ENCODE results near the gene CDCA5.
A peak's percentile ranks its signal among the peaks of the same experiment; 100 is the strongest.

The CDCA5 gene

GRCh38 chr11:65083834-65084597 is at the start of gene CDCA5, which contains the start of gene ZFPL1:
Gene CDCA5 (minus strand): TSS chr11:65084040. CDS start chr11:65083978, 62 bp downstream.
Gene ZFPL1 (plus strand): TSS chr11:65084222. CDS start chr11:65084699, 477 bp downstream.
- peak; percentile 96 for DNase-seq (ENCODE audit: low read depth)

- peak; percentile 37 for DNase-seq (ENCODE audit: low read depth)
Measured at GRCh38 chr11:65132988-65133700, 49.3 kb upstream of the CDCA5 start.

GRCh38 chr11:65132238-65132987 is 48.6 kb upstream of the CDCA5 start:
- no peak for DNase-seq (ENCODE audit: low read depth)

DNA sequence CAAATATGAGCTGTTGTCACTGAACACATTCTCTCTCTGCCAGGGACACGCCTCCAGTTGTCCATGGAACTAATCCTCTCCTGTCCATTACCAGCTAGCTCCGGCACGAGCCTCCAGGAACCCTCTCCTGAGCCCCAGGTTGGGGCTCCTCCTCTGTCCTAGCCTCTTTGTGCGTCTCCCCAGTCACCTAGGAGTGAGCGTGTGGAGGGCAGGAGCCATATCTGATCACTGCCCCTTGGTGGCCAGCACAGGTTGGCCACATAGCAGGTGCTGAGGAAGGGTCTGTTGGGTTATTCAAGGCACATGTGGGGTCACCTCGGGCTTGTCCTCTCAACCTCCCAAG is 48.0 kb upstream of the CDCA5 start:
- DNase-seq (ENCODE audit: low read depth), result no peak

DNA sequence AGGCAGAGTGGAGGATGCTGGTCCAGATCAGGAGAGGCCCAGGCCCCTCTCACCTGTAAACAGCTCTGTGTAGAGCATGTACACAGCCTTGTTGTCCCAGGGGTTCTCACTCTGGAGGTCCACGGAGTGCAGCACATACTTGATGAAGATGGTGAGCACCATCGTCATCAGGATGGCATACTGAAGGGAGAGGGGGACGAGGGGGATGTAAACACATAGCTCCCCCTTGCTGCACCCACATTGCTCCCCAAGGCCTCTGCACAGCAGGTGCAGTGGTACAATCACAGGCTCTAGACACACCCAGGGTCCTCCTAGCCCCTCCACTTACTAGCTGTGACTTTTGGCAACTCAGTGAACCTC is 47.6 kb upstream of the CDCA5 start:
- DNase-seq (ENCODE audit: low read depth), result no peak

GRCh38 chr11:65130631-65131416 is 47.0 kb upstream of the CDCA5 start:
- DNase-seq (ENCODE audit: low read depth), result no peak

DNA sequence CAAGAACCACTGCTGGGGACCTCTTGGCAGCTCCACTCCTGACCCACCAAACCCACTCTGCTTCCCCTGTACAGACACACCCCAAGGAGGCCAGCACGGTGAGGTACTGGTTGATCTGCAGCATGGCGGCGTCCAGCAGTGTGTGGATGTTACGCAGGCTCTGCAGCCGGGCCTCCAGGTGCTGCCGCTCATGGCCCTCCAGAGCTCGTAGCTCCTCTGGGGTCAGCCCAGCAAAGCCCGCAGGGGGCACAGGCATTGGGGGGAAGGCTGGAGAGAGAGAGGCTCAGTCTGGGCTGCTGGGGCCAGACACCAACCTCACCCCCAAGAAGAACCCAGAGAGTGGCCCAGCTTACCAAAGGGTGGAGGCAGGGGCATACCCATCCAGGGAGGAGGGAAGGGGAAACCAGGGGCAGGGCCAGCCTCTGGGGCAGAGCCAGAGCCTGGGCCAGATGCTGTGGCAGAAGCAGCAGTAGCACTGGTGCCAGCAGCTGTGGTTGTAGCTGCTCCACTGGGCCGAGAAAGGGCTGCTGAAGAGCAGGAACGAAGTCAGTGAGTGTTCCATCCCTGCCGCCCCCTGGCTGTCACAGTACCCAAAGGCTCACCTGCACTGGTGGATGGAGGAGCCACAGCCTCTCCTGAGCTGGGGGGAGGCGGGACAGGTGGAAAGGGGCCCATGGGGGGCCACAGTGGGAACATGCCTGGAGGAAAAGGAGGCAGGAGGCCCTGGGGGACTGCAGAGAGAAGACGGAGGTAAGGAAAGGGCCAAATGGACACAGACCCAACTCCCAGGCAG is 46.0 kb upstream of the CDCA5 start:
- no peak for DNase-seq (ENCODE audit: low read depth)

GRCh38 chr11:65128182-65129145 is 44.6 kb upstream of the CDCA5 start:
- no peak for DNase-seq (ENCODE audit: low read depth)

GRCh38 chr11:65127473-65128181 is 43.8 kb upstream of the CDCA5 start:
- no peak for DNase-seq (ENCODE audit: low read depth)

DNA sequence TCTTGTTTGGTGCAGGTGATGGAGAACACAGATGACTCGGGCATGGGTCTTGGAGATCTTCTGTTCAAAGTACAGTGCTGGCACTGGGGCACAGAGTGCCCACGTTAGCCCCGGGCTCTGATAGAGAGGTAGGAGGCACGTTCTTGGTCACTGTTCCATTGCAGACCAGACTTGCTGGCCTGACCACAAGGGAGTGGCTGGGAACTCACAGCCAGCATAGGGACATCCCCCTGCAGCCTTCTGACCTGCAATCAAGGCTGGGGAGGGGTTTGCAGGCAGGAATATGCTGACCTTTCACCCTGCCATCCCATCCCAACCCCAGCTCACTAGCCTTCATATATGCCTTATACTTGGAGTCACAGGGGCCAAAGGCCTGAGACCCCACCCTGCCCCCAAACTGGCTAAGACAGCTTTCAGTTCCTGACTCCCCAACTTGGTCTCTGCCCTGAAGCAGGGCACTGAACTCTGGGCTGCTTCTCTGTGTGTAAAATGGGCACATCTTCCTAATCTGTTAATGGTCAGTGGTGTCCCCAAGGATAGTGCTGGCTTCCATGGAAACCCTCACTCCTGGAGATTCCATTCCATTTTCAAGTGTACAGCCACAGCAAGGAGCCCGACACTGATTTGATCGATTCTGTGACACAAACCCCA is 42.9 kb upstream of the CDCA5 start:
- no peak for DNase-seq (ENCODE audit: low read depth)

GRCh38 chr11:65125197-65126056 is 41.6 kb upstream of the CDCA5 start:
- no peak for DNase-seq (ENCODE audit: low read depth)

DNA sequence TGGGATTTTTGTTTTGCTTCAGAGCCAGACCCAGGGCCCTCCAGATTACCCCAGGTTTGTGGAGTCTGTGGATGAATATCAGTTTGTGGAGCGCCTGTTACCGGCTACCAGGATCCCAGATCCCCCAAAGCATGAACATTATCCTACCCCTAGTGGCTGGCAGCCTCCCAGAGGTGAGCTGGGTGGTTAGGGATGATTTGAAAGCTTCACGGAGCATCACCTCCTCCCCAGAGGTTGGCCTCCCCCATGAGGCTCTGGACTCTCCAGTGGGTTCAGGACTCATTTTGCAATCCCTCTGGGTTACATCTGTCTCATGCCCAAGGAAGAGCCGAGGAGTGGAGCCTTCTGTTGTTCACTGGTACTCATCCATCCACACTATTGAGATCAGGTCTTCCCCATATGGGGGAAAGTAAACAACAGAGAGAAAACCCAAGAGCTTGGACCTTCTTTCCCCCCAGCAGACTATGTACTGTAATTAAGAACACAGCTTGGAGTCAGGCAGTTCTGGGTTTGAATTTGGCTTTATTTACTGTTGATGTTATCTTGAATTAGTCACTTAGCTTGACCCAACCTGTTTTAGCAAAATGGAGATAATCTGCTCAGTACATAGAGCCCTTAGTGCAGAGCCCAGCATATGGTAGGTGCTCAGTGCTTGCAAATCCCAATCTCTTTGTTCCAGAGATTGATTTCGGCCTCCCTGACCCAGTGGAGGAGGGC is 40.8 kb upstream of the CDCA5 start:
- no peak for DNase-seq (ENCODE audit: low read depth)

GRCh38 chr11:65121865-65122696 is 38.2 kb upstream of the CDCA5 start, which contains the start of the genes FAU and MRPL49:
Gene FAU (minus strand): TSS chr11:65122134. CDS start chr11:65121813, 321 bp downstream.
Gene MRPL49 (plus strand): TSS chr11:65122321. CDS start chr11:65122347, 26 bp downstream.
- peak; percentile 98 for DNase-seq (ENCODE audit: low read depth)

- peak; percentile 39 for DNase-seq (ENCODE audit: low read depth)
Measured at GRCh38 chr11:65121447-65121864, 37.6 kb upstream of the CDCA5 start.

GRCh38 chr11:65120831-65121230 is 37.0 kb upstream of the CDCA5 start:
- DNase-seq (ENCODE audit: low read depth), result no peak

- no peak for DNase-seq (ENCODE audit: low read depth)
Measured at GRCh38 chr11:65119670-65119995, 35.8 kb upstream of the CDCA5 start.
